Measurements from ENCODE around the gene SLC35G1.

SLC35G1 gene

DNA sequence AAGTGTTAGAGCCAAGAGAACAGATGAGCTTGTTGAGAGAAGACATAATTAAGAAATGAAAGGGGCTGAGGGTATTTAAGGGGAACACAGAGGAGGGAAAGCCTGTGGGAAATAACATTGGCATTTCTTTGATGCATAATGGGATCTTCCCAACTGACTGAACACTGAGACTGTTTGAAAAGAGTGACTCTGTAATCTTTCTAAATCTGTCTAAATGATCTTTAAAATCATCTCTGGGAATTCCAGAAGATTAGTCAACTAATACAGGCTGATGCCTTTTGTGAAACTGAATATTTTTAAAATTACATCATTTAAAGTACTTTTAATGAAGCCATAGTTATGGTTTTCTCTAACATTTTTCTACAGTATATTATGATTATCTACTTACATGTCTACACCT is 17.4 kb upstream of the SLC35G1 start:
- DNase-seq (ENCODE audit: low read depth in 2 of 2) = no peak

DNA sequence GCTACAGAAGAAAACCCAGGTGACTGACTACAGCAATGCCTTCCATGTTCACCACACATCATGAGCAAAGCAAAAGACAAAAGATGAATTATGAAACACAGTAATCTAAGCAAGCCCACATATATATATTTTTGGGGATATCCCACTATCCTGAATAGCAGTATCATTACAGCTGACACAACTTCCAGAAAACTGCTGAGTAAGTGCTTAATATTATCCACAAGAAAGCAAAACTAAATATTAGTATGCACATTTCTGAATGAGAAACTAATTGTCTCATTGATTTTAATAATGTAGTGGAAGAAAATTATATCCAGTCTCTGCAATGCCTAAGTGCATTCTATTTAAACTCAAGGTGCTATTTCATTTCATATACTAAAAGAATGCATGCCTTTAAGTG is 14.5 kb upstream of the SLC35G1 start:
- DNase-seq (ENCODE audit: low read depth in 2 of 2) = no peak

DNA sequence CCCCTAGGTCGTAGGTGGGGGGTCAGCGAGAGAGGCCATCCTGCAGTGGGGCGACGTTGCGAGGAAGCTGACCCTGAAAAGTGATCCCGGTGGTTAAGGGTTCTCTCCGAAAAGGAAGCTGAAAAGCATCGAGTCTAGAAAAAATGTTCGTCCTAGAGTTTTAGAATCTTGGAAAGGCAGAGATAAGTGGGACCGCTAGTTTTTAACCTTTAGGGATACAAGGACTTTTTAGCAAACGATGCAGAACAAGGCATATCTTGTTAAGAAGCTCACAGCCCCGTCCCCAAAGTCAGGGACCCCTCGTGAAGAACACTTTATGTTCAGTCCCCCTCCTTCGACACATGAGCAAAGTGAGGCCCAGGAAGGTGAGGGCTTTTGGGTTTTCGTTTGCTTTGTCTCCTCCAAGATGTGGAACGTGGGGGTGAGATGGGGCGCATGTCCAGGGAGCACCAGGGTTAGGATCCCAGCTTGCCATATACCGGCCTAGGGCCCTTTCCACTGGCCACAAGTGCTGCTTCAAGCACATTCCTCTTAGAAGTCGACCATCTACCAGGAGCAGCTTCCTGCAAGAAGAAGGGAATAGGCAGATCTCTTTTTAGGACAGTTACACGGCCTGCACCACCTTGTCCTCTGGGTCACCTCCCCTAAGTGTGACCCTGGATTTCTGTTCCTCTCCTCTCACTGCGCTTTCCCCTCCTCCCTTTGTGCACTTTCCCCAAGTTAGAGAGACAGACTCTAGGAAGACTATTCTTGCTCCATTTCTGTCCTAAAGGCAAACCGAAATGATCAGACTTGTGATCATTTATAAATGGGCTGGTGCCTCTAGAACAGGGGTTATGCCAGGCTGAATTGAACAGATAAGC is 969 bp downstream of the SLC35G1 start:
- no peak for DNase-seq (ENCODE audit: low read depth in 2 of 2)

DNA sequence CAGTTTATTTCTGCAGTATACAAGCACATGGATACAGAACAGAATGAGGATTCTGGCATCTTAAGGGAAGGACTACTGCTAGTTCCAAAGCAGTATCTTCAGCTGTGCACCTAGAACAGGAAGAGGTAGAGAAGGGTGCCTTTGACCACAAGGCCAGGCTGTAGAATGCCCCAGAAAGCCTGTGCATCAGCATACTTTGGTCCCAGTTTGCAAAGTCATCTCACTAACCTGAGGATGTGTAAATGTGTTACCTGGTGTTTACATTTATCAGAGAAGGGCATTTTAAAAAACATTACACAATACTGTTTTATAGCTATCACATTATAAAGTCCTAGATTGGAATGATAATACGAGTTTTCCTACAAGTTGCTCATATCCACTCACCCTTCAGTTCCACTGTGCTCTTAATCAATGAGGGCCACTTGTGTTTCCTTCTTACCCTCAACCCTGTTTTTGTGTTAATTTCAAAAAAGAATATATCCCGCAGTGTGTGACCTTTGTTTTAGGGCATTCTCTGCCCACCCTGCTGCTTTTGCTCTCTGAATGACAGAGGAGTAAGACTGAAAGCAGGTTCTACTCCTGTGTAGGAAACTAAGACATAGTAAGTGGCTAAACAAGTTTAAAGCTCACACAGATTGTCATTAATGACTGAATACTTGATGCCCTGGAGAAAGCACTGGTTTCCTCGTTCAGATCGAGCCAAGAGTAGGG is 3.4 kb downstream of the SLC35G1 start:
- no peak for DNase-seq (ENCODE audit: low read depth in 2 of 2)

DNA sequence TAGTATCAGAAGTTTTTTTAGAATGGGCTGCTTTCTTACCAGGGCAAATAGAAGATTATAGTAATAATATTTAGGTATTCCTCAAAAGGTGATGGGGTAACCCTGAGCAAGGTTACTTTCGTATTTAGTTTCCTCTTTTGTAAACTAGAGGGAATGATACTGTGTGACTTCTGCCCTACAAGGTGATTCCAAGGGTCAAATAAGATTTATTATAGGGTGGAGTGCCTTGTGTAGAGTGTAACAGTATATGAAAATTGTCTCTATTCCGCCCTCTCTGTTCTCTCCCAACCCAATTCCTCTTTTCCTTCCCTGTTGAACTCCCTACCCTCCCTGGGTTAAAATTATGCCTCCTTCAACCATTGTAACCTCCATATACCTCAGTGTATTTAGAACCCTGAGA is 5.3 kb downstream of the SLC35G1 start:
- DNase-seq (ENCODE audit: low read depth in 2 of 2) = no peak

DNA sequence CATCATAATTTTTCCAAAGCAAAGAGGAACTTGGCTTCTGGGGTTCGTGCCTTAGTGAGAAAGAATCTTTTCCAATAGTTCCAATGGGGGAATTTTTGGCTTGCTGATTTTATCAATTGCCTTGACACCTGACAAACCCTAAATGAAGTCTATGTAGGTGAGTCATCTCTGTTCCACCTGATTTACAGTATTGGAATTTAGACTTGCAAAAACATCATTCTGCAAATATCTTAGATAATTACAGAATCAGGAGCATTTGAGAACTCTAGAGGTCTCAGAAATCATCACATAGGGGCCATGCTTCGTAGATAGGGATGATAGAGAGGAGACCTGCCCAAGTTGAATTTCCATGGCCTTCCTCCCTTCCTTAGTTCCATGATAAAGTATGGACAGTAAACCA is 9.3 kb downstream of the SLC35G1 start:
- DNase-seq (ENCODE audit: low read depth in 2 of 2) = no peak

DNA sequence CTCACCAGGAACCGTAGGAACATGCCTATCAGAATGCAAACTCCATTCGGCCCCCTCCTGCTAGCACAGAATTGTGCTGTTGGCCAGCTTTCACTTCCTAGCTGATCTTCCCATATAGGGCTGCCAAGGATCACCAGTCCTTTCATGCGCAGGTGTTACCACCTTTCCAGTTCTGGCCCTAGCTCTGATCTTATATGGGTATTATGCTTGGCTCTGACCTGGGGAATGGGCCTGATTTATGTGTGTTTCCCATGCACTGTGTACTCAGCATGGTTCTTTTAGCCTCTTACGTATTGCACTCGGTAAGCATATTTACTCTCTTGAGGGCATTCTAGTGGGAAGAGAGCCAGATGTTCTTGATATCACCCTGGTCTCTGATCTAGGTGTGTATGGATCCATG is 11.1 kb downstream of the SLC35G1 start:
- no peak for DNase-seq (ENCODE audit: low read depth in 2 of 2)

DNA sequence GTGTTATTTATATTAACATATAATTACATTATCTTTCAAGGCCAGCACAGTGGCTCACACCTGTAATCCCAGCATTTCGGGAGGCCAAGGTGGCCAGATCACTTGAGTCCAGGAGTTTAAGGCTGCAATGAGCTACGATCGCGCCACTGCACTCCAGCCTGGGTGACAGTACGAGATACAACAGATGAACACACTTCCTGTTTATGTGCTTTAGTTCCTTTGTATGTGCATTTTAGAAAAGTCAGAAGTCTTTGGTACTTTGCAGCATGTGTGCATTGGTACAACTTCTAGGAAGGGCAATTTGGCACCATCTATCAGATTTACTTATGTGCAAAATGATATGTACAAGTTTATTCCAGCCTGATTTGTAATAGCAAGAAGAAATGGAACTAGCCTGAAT is 13.3 kb downstream of the SLC35G1 start:
- DNase-seq (ENCODE audit: low read depth in 2 of 2) = no peak

DNA sequence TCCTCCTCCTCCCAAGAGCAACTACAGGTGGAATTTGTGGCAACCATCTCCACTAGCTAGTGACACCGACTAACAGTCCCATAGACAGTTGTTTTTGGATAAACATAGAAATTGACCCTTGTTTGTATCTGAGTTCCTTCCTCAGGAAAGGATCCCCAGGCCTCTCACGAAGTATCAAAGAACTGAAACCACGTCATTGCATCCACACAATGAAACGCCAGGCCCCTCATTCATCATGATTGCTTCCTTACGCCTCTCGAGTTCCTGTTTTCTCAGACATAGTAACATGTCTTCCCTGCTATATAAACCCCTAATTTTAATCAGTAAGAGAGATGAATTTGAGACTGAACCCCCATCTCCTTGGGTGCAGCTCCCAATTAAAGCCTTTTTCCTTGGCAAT is 18.1 kb downstream of the SLC35G1 start:
- no peak for DNase-seq (ENCODE audit: low read depth in 2 of 2)

DNA sequence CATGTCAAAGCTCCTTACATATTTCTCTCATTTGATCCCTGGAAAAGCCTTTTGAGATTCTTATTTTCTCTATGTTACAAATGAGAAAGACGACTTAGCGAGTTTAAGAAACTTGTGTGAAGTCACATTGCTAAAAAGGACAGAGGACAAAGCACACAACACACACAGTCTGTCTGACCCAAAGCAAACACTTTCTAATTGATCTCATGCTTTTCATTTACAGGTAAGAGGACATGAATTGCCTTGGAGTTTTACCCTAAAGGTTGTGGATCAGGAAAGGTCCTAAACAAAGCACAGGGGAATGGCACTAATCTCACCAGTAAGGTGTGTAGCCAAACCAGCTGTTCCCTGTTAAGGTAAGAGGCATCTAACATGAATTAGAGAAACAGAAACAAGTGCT is 18.7 kb downstream of the SLC35G1 start:
- no peak for DNase-seq (ENCODE audit: low read depth in 2 of 2)

DNA sequence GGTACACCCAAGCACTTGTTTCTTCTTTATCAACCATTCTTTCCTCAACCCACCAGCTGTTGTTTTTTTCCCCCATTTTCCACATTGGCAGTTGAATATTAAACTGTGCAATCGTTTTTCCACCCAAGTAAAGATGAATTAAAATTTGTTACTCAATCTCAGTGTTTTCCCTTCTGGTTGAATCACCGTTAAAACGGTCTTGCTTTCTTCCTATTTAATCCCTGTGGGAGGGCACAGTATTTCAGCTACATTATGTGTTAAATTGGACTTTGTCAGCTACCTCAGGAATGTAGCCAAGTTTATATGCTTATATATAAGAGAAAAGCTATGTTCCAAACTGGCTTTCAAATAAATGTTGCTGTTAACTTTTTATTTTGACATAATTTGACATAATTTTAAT is 19.9 kb downstream of the SLC35G1 start:
- no peak for DNase-seq (ENCODE audit: low read depth in 2 of 2)

DNA sequence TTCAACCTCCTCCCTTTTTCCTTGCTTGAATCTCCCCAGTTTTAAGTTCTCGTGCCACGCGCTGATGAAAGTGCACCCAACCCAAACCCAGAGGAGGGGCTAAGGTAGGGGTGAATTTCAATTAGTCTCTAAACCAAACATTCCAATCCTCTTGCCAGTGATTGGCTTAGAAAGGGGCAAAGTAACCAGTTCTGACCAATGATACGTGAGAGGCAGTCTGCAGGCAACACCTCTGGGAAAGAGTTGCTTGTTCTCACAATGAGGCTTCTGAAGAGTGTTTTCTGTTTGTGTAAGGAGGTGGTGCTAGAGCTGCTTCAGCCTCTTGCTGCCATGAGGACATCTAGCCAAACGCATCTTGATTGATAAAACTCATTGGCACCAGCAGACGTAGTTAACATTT is 21.8 kb downstream of the SLC35G1 start:
- DNase-seq (ENCODE audit: low read depth in 2 of 2) = no peak

DNA sequence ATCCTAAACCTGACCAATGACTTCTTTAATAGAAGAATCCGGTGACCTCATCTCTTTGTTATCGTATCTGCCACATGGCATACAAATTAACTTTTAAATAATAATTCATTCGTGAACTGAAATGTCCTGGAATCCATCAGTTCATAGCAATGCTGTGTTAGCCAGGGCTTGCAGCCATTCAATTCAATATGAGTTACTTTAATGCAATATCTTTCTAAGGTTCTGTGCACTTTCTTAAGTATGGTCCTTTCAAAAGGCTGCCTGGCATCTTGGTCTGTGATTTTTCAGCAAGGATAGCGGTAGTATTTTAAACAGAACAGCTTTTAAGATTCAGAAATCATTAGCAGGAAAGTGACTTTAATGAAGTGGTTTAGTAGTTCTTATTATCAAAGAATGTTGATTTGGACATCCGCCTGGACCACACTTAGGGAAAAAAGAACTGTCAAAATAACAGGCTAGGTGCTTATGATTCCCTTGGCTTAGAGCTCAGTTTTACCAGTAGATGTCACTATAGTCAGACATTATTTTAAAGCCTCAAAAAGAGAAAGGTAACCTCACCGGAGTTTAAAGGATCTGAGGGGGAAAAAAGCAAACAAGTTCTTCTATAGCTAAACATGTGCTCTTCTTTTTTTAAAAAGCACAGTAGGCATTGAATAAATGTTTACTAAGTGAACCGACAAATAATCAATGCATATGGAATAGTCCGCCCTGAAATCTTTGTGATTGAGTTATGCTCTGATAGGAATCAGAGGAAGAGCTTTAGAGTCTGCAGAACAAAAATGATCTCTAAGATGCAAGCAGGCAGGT is 22.7 kb downstream of the SLC35G1 start:
- no peak for DNase-seq (ENCODE audit: low read depth in 2 of 2)

DNA sequence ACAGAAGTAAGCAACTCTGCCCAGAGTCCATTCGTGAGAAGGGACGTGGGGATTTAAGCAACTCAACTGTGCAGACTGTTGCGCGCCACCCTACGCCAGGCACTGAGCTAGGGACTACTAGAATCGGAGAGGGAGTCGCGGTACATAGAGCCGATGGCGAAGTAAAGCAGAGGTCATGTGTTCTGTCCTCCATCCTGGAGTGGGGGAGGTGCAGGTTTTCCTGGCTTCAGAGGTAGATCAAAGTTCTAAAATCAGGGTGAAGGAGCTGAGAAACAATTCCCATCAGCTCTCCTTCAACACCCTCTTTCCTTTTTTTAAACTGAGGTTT is 23.2 kb downstream of the SLC35G1 start:
- no peak for DNase-seq (ENCODE audit: low read depth in 2 of 2)

DNA sequence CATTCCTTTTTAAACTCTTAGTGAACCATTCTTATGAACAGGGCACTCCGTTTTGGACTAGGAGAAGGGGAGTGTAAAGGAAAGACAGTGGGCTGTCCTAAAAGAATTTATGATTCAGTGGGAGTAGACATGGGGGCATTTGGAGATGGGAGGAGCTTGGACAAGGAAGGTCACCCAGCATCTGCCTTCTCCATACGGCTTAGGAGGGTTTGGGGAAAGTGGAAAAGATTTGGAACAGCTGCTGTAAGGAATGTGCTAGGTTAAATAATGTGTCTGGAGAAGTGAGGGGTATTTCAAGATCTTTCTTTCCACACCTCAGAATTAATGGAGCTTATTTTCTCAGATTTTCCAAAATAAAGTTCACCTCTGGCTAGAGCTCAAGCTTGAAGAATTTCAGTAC is 24.0 kb downstream of the SLC35G1 start:
- no peak for DNase-seq (ENCODE audit: low read depth in 2 of 2)

DNA sequence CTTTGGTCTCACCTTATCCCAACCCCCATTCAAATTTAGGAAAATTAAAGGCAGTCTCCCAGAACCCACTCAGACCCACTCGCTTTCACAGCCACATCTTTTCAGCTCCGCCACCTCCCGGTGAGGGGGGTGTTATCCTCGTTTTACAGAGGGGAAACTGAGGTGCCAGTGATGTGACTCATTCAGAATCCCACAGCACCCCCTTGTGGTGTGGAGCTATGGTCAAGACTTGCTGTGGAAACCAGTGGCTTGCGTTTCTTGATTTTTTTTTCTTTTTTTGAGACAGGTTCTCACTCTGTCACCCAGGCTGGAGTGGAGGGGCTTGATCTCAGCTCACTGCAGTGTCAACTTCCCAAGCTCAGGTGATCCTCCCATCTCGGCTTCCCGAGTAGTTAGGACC is 27.6 kb downstream of the SLC35G1 start:
- peak in 1 of 2 donors; percentile 10 for DNase-seq (ENCODE audit: low read depth in 2 of 2)

DNA sequence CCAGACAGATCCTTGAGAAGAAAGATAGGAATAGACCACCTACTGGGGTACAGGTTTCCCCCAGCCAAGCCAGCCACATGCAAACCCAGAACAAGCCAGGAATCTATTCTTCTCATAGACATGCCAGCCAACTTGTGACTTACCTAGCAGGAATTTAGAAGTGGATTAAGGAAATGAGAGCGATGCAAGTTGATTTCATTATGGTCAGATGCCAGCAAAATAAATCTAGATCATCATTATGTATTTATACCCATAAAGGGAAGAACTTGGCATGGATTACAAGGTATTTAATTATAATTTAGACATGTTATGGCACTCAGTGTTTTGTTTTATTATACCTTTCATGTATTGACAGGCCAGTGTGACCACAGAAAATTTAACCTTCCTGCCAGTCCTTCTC is 32.8 kb downstream of the SLC35G1 start:
- no peak for DNase-seq (ENCODE audit: low read depth in 2 of 2)

DNA sequence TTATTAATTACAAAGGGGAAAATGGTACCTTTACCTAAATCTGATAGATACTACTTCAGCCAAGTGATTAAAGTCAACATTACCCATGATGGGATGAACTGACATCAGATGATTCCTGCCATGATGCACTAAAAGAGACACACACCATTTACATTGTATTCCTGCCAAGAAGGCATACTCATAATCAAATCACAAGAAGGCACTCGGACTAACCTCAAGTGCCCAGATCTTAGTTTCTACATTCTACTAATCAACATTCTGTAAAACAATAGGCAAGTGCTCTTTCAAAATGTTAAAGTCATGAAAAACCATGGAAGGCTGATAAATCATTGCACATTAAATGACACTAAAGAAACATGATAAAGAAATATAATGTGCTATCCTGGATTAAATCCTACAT is 44.4 kb downstream of the SLC35G1 start:
- no peak for DNase-seq (ENCODE audit: low read depth in 2 of 2)

DNA sequence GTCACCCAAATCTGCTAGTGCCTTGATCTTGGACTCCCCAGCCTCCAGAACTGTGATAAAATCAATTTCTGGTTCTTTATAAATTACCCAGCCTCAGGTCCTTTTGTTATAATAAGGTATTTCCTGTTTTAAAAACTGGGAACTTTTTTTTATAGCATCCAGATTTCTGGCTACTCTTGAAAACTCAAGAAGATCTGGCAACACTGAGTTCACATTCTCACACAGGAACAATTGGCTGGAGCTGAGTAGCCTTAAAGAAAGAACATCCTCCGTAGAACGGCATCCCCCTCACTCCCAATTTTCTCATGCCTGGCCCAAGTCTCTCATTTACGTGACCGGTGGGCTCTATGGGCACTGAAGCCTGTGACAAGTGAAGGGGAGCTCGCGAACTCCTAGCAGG is 47.1 kb downstream of the SLC35G1 start:
- no peak for DNase-seq (ENCODE audit: low read depth in 2 of 2)

DNA sequence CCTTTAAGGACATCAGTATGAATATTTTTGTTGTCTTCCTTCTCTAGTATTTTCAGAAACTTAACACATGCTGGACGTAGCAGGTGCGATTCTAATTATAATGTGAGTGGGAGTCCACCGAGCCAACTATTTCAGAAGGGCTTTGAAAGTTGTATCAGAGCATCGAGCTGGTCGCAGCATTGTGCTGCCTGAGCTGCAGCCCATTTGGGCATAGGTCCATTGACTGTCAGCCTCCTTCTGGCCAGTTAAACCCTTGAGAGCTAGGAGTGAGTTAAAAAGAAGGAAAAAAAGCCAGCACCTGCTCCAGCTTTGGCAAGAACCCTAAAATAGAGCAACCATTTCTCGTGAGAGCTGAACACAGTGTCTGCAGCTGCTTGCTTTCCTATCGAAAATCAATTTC is 47.8 kb downstream of the SLC35G1 start:
- DNase-seq (ENCODE audit: low read depth in 2 of 2) = no peak

DNA sequence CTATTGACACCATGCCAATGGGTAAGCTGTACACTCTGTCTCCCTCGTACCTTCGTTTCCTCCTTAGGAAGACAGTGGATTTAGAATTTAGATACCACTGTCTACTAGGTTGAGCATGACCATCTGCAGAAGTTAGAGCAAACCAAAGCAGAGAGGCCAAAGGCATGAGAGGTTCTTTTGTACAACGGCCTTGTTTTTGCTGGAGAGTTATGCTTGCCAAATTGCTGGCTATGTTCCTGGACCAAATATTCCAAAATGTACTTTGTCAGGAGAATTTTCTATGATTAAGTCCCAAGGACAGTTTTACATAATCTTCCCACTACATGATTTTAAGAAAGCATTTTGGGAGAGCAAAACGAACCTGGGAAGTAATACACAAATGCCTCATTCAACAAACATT is 52.0 kb downstream of the SLC35G1 start:
- no peak for DNase-seq (ENCODE audit: low read depth in 2 of 2)

DNA sequence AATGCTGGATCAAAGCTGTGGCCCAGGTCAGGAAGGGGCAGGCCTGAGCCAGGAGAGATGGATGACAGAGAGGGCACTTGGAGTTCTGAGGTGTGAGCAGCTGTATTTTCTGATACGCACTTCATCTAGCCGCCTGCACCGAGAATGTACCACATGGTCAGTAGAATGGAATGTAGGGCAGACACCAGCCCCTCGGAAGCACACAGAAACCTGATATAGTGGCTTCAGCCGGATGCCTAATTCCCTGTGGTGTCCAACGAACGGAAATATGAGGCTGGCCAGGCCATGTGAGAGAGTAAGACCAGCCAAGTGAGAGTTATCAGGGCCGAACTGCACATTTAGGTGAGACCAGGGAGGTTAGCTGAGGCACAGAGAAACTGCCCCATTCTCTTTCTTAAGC is 53.3 kb downstream of the SLC35G1 start:
- no peak for DNase-seq (ENCODE audit: low read depth in 2 of 2)

DNA sequence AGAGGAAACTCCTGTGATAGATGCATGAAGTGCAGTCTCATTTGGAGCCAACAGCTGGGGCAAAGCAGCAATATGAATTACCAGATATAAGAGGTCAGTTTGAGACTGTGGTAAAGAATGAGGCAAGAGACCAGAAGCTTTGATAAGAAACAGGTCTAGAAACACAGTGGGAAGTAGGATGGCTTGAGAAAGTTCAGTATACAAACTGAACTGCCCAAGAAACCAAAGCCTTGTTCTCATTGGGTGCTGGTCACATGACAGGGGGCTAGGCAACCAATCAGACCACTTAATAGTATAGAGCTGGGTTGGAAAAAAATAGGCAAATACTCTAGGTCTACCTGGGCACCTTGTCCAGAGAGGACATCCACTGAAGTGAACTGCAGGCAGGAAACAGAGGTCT is 53.7 kb downstream of the SLC35G1 start:
- DNase-seq (ENCODE audit: low read depth in 2 of 2) = no peak
